Calu3 (cell line): ENCODE results near the gene FAXDC2. TPM values are rescaled to one million over a fixed set of nuclear protein-coding genes. Genes with fewer than 3 reads are reported as not detected.

Experiments used
- BruUV-seq: library from RNA; stranded (reverse); fragments of 400-500 nt; replicated peaks from 2 replicates; lab custom pipeline; 2021; lab: Mats Ljungman, UMichigan
- CTCF ChIA-PET: fragments of 300-600 bp; sonication (Branson Sonifier 250); formaldehyde crosslinking; loops from one replicate; lab custom pipeline; 2022; ENCODE audit warnings: antibody characterized with exemption; lab: Charles Lee
- DNase-seq: peaks from one replicate; pipeline ENCODE4 v3.0.0; 2022
- H3K27ac Mint-ChIP-seq: one replicate; pipeline ENCODE4 v1.8.0; 2022; ENCODE audit warnings: mixed read lengths; ENCODE audit not compliant: unreplicated experiment
- H3K27me3 Mint-ChIP-seq: one replicate; pipeline ENCODE4 v1.8.0; 2022; ENCODE audit warnings: mixed read lengths; ENCODE audit not compliant: unreplicated experiment
- H3K36me3 Mint-ChIP-seq: one replicate; pipeline ENCODE4 v1.8.0; 2022; ENCODE audit warnings: mild to moderate bottlenecking, moderate library complexity, mixed read lengths; ENCODE audit not compliant: insufficient read depth, unreplicated experiment
- H3K4me1 Mint-ChIP-seq: one replicate; pipeline ENCODE4 v1.8.0; 2022; ENCODE audit warnings: mild to moderate bottlenecking, low read depth, mixed read lengths; ENCODE audit not compliant: unreplicated experiment
- H3K4me3 Mint-ChIP-seq: one replicate; pipeline ENCODE4 v1.8.0; 2022; ENCODE audit warnings: mild to moderate bottlenecking, low read depth, moderate library complexity, mixed read lengths; ENCODE audit not compliant: unreplicated experiment
- H3K9me3 Mint-ChIP-seq: one replicate; pipeline ENCODE4 v1.8.0; 2022; ENCODE audit warnings: low read depth, mixed read lengths; ENCODE audit not compliant: unreplicated experiment
- CTCF ChIP-seq: fragments of 200-600 bp; IDR thresholded peaks from one replicate; pipeline ENCODE4 v1.8.0; 2022; ENCODE audit warnings: antibody characterized with exemption; ENCODE audit not compliant: unreplicated experiment
- intact Hi-C: fragments of 100-400 bp; cut with micrococcal nuclease; formaldehyde crosslinking; loops from one replicate; pipeline ENCODE4 v1.10.0; 2022; ENCODE audit not compliant: unreplicated experiment
- total RNA-seq: library from RNA; stranded (reverse); gene quantifications from 2 replicates; pipeline ENCODE4 v1.2.3, GENCODE V29; 2022

FAXDC2 gene
- total RNA-seq, 1 experiment from 2014 or later = not detected

GRCh38 chr5:154873791-154874331 lies 23.5 kb upstream of the FAXDC2 start:
- BruUV-seq = no TSS peak
- CTCF ChIA-PET = no interaction called here
- DNase-seq = no peak
- no peak overlapping the region for H3K27ac Mint-ChIP-seq
- TF ChIP-seq CTCF = no peak
- H3K4me3 Mint-ChIP-seq = no peak overlapping the region
- no peaks in the 10 kb centered on the region for H3K9me3 Mint-ChIP-seq
- no peaks in the 10 kb centered on the region for H3K27me3 Mint-ChIP-seq
- peaks cover 35% of the 10 kb centered on the region for H3K36me3 Mint-ChIP-seq
- no peaks in the 10 kb centered on the region for H3K4me1 Mint-ChIP-seq
- intact Hi-C loops = no loop called here

DNA sequence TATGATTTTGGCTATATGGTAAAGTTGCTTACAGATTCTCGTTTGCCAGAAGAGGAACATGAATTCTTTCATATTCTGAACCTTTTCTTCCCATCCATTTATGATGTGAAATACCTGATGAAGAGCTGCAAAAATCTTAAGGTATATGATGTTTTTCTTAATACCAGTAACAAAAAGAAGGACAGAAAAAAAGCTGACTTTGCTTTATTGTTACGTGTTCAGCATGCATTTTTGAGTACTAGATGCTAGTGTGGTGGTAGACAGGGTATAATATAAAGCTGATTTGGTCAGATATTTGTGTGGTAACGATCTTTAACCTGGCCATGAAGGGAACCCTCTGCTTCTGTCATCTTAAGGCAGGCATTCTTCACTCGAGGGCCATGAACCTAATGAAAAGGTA lies 21.3 kb upstream of the FAXDC2 start:
- no peaks in the 10 kb centered on the region for H3K4me1 Mint-ChIP-seq
- no peak overlapping the region for H3K4me3 Mint-ChIP-seq
- H3K36me3 Mint-ChIP-seq = peaks cover 44% of the 10 kb centered on the region

DNA sequence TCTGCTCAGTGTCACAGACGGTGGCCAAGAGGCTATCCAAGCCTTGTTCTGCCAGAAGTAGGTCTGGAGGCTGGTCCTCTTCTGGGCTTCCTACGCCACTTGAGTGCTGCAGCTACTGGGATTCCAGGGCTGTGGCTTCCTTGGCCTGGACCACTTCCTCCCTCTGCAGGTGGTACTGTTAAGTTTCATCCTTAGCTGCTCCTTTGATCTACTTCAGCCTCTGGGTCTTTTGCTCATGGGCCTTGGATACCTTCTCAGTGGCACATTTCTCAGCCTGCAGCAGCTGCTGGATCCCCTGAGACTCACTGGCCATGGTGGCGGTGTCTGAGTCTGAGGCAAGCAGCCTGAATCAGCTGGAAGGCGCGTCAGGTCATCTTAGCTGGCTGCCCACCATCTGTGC lies 18.3 kb upstream of the FAXDC2 start:
- Mint-ChIP-seq H3K4me3 (no peak overlapping the region), H3K27ac (peak overlapping the region; percentile 46), H3K4me1 (no peaks in the 10 kb centered on the region), H3K27me3 (no peaks in the 10 kb centered on the region), H3K36me3 (peaks cover 39% of the 10 kb centered on the region), H3K9me3 (no peaks in the 10 kb centered on the region)
- CTCF ChIA-PET = interaction anchor here (0.7 to 1.9 kb wide), 2 partner anchors 12 to 527 kb away, joined by 3 read pairs; no protein-coding TSS in a partner anchor
- no TSS peak for BruUV-seq
- intact Hi-C loops = no loop called here
- TF ChIP-seq CTCF = no peak
- DNase-seq = no peak

More for the DNA sequence above, 21.3 kb upstream of the FAXDC2 start:
- no peaks in the 10 kb centered on the region for H3K9me3 Mint-ChIP-seq
- intact Hi-C loops = no loop called here
- BruUV-seq = no TSS peak
- TF ChIP-seq CTCF = no peak
- DNase-seq = no peak
- no peaks in the 10 kb centered on the region for H3K27me3 Mint-ChIP-seq
- H3K27ac Mint-ChIP-seq = no peak overlapping the region
- CTCF ChIA-PET = no interaction called here

- no TSS peak for BruUV-seq
- H3K4me3 Mint-ChIP-seq = no peak overlapping the region
- no peak for DNase-seq
- H3K36me3 Mint-ChIP-seq = peaks cover 39% of the 10 kb centered on the region
- intact Hi-C loops = no loop called here
- H3K9me3 Mint-ChIP-seq = no peaks in the 10 kb centered on the region
- no peak overlapping the region for H3K27ac Mint-ChIP-seq
- TF ChIP-seq CTCF = no peak
- CTCF ChIA-PET = interaction anchor here (0.6 kb wide), 2 partner anchors 23 to 189 kb away, joined by 3 to 4 read pairs; no protein-coding TSS in a partner anchor
- H3K4me1 Mint-ChIP-seq = no peaks in the 10 kb centered on the region
- H3K27me3 Mint-ChIP-seq = no peaks in the 10 kb centered on the region
Observed at GRCh38 chr5:154866841-154867240, 16.4 kb upstream of the FAXDC2 start.
